AG10803 (cell line): ENCODE measurements around the gene RASAL3.

ENCODE experiments used
- DNase-seq: peaks from one replicate; pipeline ENCODE4 v3.0.0; 2010; ENCODE audit warnings: low read depth
- H3K4me3 ChIP-seq: 2 replicates; pipeline ENCODE4 v1.5.1; 2011; ENCODE audit warnings: mild to moderate bottlenecking, low read length, control low read depth
- TF ChIP-seq, protein P1 (sequence below): conservative IDR thresholded peaks from 2 replicates; pipeline ENCODE4 v1.5.1; 2011; ENCODE audit warnings: mild to moderate bottlenecking, low read length, control low read depth, inconsistent platforms

RASAL3 gene

DNA sequence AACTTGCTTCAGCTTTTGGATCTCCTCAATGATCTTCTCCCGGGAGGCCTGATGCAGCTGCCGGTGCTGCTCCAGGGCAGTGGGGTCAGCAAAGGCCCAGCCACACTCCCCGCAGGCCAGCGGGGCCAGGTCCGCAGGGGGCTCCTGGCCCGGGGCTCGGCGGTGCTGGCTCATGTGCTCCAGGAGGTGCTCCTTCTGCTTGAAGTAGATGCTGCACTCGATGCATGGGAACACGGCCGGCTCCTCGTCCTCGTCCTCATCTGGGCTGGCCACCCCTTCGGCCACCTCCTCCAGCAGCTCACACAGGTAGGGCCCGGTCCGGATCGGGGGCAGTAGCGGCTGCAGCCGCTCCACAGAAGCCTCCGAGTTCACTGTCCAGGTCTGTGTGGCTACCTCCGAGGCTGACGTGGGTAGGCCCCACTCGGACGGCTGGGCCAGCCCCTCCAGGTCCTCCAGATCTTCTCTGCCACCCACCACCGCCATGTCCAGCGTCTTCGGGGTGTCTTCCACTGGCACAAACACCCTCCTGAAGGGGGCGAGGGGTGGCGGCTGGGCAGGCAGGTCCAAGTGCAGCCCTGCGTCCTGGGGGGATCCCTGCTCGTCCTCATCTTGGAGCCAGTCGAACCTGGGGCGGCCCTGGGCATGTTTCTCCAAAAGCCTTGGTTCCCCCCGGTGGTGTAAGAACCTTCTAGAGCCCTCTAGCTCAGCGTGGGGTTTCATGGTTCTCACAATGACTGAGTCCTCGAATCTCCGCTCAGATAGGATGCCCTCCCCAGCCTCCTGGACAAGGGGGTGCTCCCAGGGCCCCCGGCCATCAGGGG is 24.3 kb downstream of the RASAL3 start:
- no peak for DNase-seq
- TF ChIP-seq, protein P1, sequence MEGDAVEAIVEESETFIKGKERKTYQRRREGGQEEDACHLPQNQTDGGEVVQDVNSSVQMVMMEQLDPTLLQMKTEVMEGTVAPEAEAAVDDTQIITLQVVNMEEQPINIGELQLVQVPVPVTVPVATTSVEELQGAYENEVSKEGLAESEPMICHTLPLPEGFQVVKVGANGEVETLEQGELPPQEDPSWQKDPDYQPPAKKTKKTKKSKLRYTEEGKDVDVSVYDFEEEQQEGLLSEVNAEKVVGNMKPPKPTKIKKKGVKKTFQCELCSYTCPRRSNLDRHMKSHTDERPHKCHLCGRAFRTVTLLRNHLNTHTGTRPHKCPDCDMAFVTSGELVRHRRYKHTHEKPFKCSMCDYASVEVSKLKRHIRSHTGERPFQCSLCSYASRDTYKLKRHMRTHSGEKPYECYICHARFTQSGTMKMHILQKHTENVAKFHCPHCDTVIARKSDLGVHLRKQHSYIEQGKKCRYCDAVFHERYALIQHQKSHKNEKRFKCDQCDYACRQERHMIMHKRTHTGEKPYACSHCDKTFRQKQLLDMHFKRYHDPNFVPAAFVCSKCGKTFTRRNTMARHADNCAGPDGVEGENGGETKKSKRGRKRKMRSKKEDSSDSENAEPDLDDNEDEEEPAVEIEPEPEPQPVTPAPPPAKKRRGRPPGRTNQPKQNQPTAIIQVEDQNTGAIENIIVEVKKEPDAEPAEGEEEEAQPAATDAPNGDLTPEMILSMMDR = no peak
- no peak overlapping the region for H3K4me3 ChIP-seq

DNA sequence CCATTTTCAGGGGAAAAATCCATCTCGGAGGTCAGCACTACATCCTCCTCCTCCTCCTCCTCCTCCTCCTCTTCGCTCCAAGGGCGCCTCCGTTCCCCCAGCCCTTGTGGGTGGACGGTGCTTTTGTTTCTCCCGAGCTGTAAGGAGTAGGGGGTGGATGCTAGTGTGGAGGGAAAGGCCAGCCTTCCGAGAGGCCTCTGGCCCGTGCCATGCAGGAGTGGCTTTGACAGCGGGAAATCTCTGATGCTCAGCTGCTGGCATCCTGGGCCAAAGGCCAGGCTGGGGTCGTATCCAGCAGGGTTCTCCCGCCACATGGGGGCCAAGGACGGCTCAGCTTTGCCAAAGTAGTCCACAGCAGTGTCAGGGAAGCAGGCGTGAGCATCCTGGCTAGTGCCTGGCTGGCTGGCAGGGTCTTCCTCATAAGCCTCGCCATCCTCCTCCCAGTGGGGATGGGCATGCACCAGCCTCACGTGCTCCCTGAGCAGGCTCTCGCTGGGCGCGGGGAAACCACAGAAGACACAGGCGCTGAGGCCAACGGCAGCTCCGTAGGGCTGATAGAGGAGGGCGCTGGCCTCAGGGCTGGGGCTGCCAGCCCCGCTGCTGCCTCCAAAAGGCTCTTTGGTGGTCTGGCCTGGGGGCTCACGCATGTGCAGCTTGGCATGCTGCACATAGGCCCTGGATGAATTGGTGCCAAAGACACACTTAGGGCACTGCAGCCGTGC is 25.1 kb downstream of the RASAL3 start:
- TF ChIP-seq, protein P1 = no peak
- DNase-seq = no peak
- no peak overlapping the region for H3K4me3 ChIP-seq

DNA sequence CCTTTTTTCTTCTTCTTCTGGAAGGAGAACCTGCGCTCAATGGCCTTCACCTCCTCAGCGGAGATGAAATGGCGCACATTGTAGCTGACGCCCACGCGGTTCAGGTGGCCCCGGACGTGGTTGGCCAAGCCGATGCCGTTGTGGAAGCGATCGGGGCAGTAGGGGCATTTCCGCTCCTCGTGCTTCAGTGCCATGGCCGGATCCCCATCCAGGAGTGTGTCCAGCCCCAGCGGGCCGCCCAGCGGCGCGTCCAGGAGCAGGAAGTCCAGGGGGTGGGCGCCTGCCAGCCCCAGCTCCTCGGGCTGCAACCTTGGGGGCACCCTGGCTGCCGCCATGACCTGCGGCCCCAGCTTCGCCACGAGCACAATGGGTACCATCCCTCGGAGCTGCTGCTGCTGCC is 25.8 kb downstream of the RASAL3 start:
- DNase-seq = no peak
- no peak overlapping the region for H3K4me3 ChIP-seq
- TF ChIP-seq, protein P1 = no peak

DNA sequence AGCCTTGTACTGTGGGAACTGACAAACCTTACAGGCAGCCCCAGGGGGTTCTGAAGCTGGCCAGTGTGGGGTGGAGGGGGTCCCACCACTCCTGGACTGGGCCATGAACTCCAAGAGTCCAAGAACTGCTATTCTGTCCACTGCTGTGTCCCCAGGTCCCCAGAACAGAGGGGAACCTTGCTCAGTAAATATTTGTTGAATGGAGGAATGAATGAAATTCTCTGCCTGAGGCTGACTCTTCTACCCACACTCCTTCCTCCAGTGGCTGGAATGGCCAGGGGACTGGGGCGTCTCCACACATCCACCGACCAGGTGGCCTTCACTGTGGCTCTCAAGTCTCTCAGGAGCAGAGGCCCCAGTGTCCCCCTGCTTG is 26.2 kb downstream of the RASAL3 start:
- no peak overlapping the region for H3K4me3 ChIP-seq
- TF ChIP-seq, protein P1 = no peak
- no peak for DNase-seq

DNA sequence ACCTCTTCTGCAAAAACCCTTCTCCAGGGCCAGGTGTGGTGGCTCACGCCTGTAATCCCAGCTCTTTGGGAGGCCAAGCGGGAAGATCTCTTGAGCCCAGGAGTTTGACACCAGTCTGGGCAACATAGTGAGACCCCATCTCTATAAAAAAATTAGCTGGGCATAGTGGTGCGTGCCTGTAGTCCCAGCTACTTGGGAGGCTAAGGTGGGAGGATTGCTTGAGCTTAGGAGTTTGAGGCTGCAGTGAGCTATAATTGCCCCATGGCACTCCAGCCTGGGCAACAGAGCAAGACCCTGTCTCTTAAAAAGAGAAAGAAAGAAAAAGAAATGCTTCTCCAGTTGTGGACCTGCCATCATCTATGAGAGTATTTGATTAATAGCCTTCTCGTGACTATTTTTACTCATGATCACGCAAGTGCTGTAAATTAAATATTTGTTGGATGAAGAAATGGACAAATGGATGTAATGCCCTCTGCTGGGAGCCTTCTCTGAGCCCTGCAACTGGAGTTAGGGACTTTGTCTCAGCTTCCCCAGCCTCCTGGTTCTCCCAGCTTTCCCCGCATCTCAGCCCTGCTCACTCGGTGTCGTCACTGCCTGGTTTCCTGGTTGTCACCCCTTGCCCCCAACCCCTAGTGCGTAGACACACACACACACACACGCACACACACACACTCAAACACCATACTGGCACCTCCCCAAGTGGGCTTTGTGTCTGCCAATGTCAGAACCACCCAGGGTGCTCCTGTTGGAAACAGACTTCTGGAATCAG is 26.8 kb downstream of the RASAL3 start:
- TF ChIP-seq, protein P1 = peak; percentile 63
- H3K4me3 ChIP-seq = no peak overlapping the region
- peak; percentile 73 for DNase-seq

DNA sequence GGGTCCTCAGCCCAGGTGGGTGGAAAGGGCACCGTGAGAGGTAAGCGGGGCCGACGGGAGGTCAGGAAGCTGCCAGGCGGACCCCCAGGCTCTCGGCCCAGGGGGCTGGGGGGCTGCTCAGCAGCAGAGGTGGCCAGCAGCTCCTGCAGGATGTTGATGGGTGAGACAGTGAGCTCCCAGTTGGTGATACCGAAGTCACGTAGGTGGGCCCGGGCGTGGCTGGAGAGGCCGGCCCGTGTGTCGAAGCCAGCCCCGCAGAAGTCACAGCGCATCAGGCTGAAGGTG is 27.6 kb downstream of the RASAL3 start:
- TF ChIP-seq, protein P1 = no peak
- no peak overlapping the region for H3K4me3 ChIP-seq
- DNase-seq = no peak
